ENCODE data around the gene PCDHGA8.

DNA sequence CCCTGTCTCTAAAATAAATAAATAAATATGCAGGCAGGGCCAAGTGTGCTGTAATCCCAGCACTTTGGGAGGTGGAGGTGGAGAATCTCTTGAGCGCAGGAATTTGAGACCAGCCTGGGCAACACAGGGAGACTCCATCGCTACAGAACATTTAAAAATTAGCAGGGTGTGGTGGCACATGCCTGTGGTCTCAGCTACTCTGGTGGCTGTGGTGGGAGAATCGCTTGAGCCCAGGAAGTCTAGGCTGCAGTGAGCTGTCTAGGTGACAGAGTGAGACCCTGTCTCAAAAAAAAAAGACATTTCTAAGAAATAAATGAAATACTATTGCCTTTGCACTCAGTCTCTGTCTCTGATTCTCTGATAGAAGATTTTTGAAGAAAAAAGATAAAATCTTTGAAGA lies 19.1 kb downstream of the PCDHGA8 start:
- TF ChIP-seq, protein P1, sequence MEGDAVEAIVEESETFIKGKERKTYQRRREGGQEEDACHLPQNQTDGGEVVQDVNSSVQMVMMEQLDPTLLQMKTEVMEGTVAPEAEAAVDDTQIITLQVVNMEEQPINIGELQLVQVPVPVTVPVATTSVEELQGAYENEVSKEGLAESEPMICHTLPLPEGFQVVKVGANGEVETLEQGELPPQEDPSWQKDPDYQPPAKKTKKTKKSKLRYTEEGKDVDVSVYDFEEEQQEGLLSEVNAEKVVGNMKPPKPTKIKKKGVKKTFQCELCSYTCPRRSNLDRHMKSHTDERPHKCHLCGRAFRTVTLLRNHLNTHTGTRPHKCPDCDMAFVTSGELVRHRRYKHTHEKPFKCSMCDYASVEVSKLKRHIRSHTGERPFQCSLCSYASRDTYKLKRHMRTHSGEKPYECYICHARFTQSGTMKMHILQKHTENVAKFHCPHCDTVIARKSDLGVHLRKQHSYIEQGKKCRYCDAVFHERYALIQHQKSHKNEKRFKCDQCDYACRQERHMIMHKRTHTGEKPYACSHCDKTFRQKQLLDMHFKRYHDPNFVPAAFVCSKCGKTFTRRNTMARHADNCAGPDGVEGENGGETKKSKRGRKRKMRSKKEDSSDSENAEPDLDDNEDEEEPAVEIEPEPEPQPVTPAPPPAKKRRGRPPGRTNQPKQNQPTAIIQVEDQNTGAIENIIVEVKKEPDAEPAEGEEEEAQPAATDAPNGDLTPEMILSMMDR (conservative IDR thresholded peaks at IDR 0.05 in 1 of 2, IDR thresholded peaks at IDR 0.05 in 1 of 2; ENCODE audit: low read depth in 1 of 2, low read length in 2 of 2), result no peak
- TF ChIP-seq EZH2 (IDR thresholded peaks at IDR 0.05; ENCODE audit: low read length, missing control alignments), result no peak
